Embryonic facial prominence (tissue), 1 donor: ENCODE data around the gene LZTS2.
A peak's percentile ranks its signal among the peaks of the same experiment; 100 is the strongest.

Experiments used
- DNase-seq: peaks from one replicate; pipeline ENCODE4 v3.0.0-alpha.2; 2016; ENCODE audit errors: extremely low spot score

The LZTS2 gene

GRCh38 chr10:100998183-100998990, 1.2 kb upstream of the LZTS2 start:
- peak; percentile 77 for DNase-seq

GRCh38 chr10:100998991-100999741, 442 bp upstream of the LZTS2 start:
- no peak for DNase-seq

GRCh38 chr10:101000127-101000914, 713 bp downstream of the LZTS2 start:
- DNase-seq: no peak

GRCh38 chr10:101000915-101001658, 1.5 kb downstream of the LZTS2 start:
- no peak for DNase-seq

- DNase-seq: no peak
These were observed 2.0 kb downstream of the LZTS2 start for GRCh38 chr10:101001659-101002035.

GRCh38 chr10:101002456-101002855, 2.8 kb downstream of the LZTS2 start:
- no peak for DNase-seq

- DNase-seq: no peak
These were observed 4.1 kb downstream of the LZTS2 start for GRCh38 chr10:101003639-101004206.

GRCh38 chr10:101005361-101005760, 5.8 kb downstream of the LZTS2 start:
- DNase-seq: no peak

GRCh38 chr10:101005869-101006567, 6.4 kb downstream of the LZTS2 start:
- DNase-seq: no peak

GRCh38 chr10:101006593-101007098, 7.0 kb downstream of the LZTS2 start:
- no peak for DNase-seq

- no peak for DNase-seq
These were observed 7.6 kb downstream of the LZTS2 start for GRCh38 chr10:101007099-101007711.

GRCh38 chr10:101007915-101008822, 8.6 kb downstream of the LZTS2 start:
- DNase-seq: no peak

GRCh38 chr10:101008823-101009423, 9.3 kb downstream of the LZTS2 start:
- DNase-seq: no peak

GRCh38 chr10:101010329-101010728, 10.7 kb downstream of the LZTS2 start:
- no peak for DNase-seq

GRCh38 chr10:101011517-101012423, 12.2 kb downstream of the LZTS2 start:
- no peak for DNase-seq

- DNase-seq: peak; percentile 53
These were observed 13.1 kb downstream of the LZTS2 start for GRCh38 chr10:101012525-101013364.
